ENCODE measurements around the gene TOMM34. TPM values are rescaled to one million over a fixed set of nuclear protein-coding genes. Genes with fewer than 3 reads are reported as not detected.

Gene TOMM34
- total RNA-seq (2014; rRNA removed; shearing (Covaris generic)), result 53.0 and 63.8 TPM in 2 replicates
- 63.4 and 69.9 TPM in 2 replicates for polyA plus RNA-seq (2016; fragmentation: Nextera tagmentation; extraction: Ambion mirVana)

DNA sequence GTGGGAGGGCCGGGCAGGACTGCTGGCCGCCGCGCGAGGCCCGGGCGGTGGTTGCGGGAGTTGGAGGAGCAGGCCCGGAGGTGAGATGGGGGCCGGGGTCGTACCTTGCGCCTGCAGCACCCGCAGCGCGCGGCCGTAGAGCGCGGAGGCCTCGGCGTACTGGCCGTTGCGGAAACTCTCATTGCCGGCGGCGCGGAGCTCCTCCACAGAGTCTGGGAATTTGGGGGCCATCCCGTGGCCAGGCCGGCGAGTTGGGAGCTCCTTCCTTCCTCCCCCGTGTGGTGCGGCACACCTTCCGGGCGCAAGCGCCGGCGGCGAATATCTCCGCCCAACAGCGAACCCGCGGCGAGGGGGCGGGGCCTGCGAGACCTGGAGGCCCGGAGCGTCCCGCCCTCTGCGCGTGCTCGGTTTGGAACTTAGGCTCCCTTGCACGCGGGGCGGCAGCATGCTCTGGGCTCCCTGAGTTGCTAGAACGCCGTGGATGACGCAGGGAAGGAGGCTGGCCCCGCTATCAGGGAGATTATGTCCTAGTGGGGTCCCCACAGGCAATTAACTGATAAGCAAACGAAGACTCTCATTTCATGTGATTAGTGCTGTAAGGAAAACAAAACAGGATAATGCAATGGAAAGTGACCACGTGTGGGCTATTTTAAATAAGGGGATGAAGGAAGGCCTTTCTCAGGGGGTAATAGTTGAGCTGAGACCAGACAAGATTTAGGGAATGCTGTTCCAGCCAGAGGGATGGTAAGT, at the start of gene TOMM34:
Gene TOMM34 (minus strand): TSS at position 295 of the 750 bp plus-strand sequence. CDS start 64 bp downstream, at position 231.
- WGBS, 2 experiments (ENCODE audit: low coverage in 1 of 2, low lambda C conversion rate in 2 of 2, missing lambda C conversion rate in 2 of 2), result 1 to 2% methylated on average over 34 to 58 of the region's 60 CpGs
- DNase-seq, result peak; percentile 99
- H3K4me1 ChIP-seq (ENCODE audit: insufficient read depth), result peaks cover 24% of the 10 kb centered on the region

GRCh38 chr20:45008521-45009049, 48.4 kb upstream of the TOMM34 start:
- Histone ChIP-seq H3K4me1 (ENCODE audit: insufficient read depth) (peaks cover 47% of the 10 kb centered on the region), H2AFZ (no peak overlapping the region), H3F3A (ENCODE audit: insufficient read depth) (peaks cover 53% of the 10 kb centered on the region), H3K27me3 (replicated peaks; ENCODE audit: insufficient read depth) (no peaks in the 10 kb centered on the region), H3K36me3 (ENCODE audit: low read depth) (peaks cover 11% of the 10 kb centered on the region; the same call in 1 of the 2 replicates), H4K20me1 (ENCODE audit: insufficient read depth) (no peaks in the 10 kb centered on the region), H3K79me2 (ENCODE audit: insufficient read depth) (peaks cover 12% of the 10 kb centered on the region; the same call in 1 of the 2 replicates), H3K9me2 (ENCODE audit: insufficient read depth) (no peaks in the 10 kb centered on the region), H3K27ac (no peak overlapping the region), H3K9me3 (ENCODE audit: low read depth) (no peaks in the 10 kb centered on the region), H3K4me2 (ENCODE audit: unreplicated experiment) (no peak overlapping the region), H3K4me3 (no peak overlapping the region), H3K9ac (no peak overlapping the region)
- in situ Hi-C loops (cut with MboI), result loop anchor here (25.0 kb wide), 1 partner anchor 779 kb away; the partner anchor contains the start of genes DNTTIP1 and WFDC3
- no peak for TF ChIP-seq EZH2 (IDR thresholded peaks at IDR 0.05; ENCODE audit: insufficient read depth, poor library complexity, severe bottlenecking)
- no peak for TF ChIP-seq EZH2phosphoT487 (IDR thresholded peaks at IDR 0.05; ENCODE audit: insufficient read depth, low read depth)
- peak; percentile 49 for DNase-seq

More for the DNA sequence above, at the start of gene TOMM34:
- Histone ChIP-seq H3K79me2 (ENCODE audit: insufficient read depth) (peaks cover 44% of the 10 kb centered on the region), H3K27me3 (replicated peaks; ENCODE audit: insufficient read depth) (no peaks in the 10 kb centered on the region), H3F3A (ENCODE audit: insufficient read depth) (peaks cover 31% of the 10 kb centered on the region), H3K27ac (peak within 1 kb of the TSS; percentile 61), H3K4me3 (peak within 1 kb of the TSS; percentile 82), H3K9me2 (ENCODE audit: insufficient read depth) (no peaks in the 10 kb centered on the region), H3K9me3 (ENCODE audit: low read depth) (no peaks in the 10 kb centered on the region), H2AFZ (peak within 1 kb of the TSS; percentile 73), H4K20me1 (ENCODE audit: insufficient read depth) (peaks cover 8% of the 10 kb centered on the region), H3K36me3 (ENCODE audit: low read depth) (no peaks in the 10 kb centered on the region; the same call in 1 of the 2 replicates), H3K9ac (peak within 1 kb of the TSS; percentile 79), H3K4me2 (ENCODE audit: unreplicated experiment) (peak within 1 kb of the TSS; percentile 86)
- in situ Hi-C loops (cut with MboI), result no loop called here
- TF ChIP-seq EZH2phosphoT487 (IDR thresholded peaks at IDR 0.05; ENCODE audit: insufficient read depth, low read depth), result no peak
- TF ChIP-seq EZH2 (IDR thresholded peaks at IDR 0.05; ENCODE audit: insufficient read depth, poor library complexity, severe bottlenecking), result no peak

DNA sequence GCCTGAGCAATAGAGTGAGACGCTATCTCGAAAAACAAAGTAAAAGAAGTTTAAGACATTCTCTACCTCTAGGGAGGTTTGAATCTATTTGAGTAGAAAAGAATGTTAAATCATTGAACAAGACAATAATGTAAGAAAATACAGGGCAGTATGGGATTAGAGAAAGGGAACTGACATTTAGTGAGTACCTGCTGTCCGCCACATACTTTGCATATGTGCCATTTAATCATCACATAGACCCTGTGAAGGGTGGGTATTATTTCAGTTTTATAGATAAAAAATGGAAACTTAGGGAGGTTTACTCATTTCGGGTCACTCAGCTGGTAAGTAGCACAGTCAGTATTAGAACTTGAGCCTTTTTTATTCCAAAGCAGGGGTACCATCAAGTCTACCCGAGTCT, 37.5 kb upstream of the TOMM34 start:
- peaks cover 48% of the 10 kb centered on the region for H3K36me3 ChIP-seq (ENCODE audit: low read depth)
- WGBS, 2 experiments (ENCODE audit: low coverage in 1 of 2, low lambda C conversion rate in 2 of 2, missing lambda C conversion rate in 2 of 2), result 97 to 98% methylated on average over 5 of the region's 5 CpGs
- H3K79me2 ChIP-seq (ENCODE audit: insufficient read depth), result peaks cover 2% of the 10 kb centered on the region

GRCh38 chr20:44997171-44997570, 37.0 kb upstream of the TOMM34 start:
- H3K36me3 ChIP-seq (ENCODE audit: low read depth), result peaks cover 43% of the 10 kb centered on the region
- in situ Hi-C loops (cut with MboI), result no loop called here
- TF ChIP-seq EZH2phosphoT487 (IDR thresholded peaks at IDR 0.05; ENCODE audit: insufficient read depth, low read depth) (no peak), EZH2 (IDR thresholded peaks at IDR 0.05; ENCODE audit: insufficient read depth, poor library complexity, severe bottlenecking) (no peak)

More for the DNA sequence above, 37.5 kb upstream of the TOMM34 start:
- Histone ChIP-seq H3K27ac (no peak overlapping the region), H3K4me3 (no peak overlapping the region), H3K4me2 (ENCODE audit: unreplicated experiment) (no peak overlapping the region), H2AFZ (no peak overlapping the region), H3K9ac (no peak overlapping the region), H3K9me2 (ENCODE audit: insufficient read depth) (no peaks in the 10 kb centered on the region), H4K20me1 (ENCODE audit: insufficient read depth) (no peaks in the 10 kb centered on the region), H3F3A (ENCODE audit: insufficient read depth) (no peaks in the 10 kb centered on the region), H3K4me1 (ENCODE audit: insufficient read depth) (peaks cover 11% of the 10 kb centered on the region), H3K27me3 (replicated peaks; ENCODE audit: insufficient read depth) (no peaks in the 10 kb centered on the region), H3K9me3 (ENCODE audit: low read depth) (no peaks in the 10 kb centered on the region)
- in situ Hi-C loops (cut with MboI), result no loop called here
- no peak for DNase-seq
- no peak for TF ChIP-seq EZH2 (IDR thresholded peaks at IDR 0.05; ENCODE audit: insufficient read depth, poor library complexity, severe bottlenecking)
- no peak for TF ChIP-seq EZH2phosphoT487 (IDR thresholded peaks at IDR 0.05; ENCODE audit: insufficient read depth, low read depth)

More at GRCh38 chr20:44997171-44997570, 37.0 kb upstream of the TOMM34 start:
- 94 to 97% methylated on average over 6 of the region's 6 CpGs for WGBS, 2 experiments (ENCODE audit: low coverage in 1 of 2, low lambda C conversion rate in 2 of 2, missing lambda C conversion rate in 2 of 2)
- no peaks in the 10 kb centered on the region for H4K20me1 ChIP-seq (ENCODE audit: insufficient read depth)
- H3K27ac ChIP-seq, result no peak overlapping the region
- H3K79me2 ChIP-seq (ENCODE audit: insufficient read depth), result peaks cover 7% of the 10 kb centered on the region
- no peak overlapping the region for H2AFZ ChIP-seq
- no peaks in the 10 kb centered on the region for H3K9me3 ChIP-seq (ENCODE audit: low read depth)
- peaks cover 11% of the 10 kb centered on the region for H3K4me1 ChIP-seq (ENCODE audit: insufficient read depth)
- no peaks in the 10 kb centered on the region for H3K9me2 ChIP-seq (ENCODE audit: insufficient read depth)
- H3K27me3 ChIP-seq (replicated peaks; ENCODE audit: insufficient read depth), result no peaks in the 10 kb centered on the region
- H3K4me2 ChIP-seq (ENCODE audit: unreplicated experiment), result no peak overlapping the region
- H3F3A ChIP-seq (ENCODE audit: insufficient read depth), result no peaks in the 10 kb centered on the region
- no peak overlapping the region for H3K9ac ChIP-seq
- DNase-seq, result no peak
- H3K4me3 ChIP-seq, result no peak overlapping the region
